Globus pallidus (tissue), 1 donor: ENCODE data around the gene CASZ1.

Experiments
- DNase-seq: peaks from one replicate; pipeline ENCODE4 v3.0.0-alpha.2; 2015; ENCODE audit warnings: low spot score

Gene CASZ1

DNA sequence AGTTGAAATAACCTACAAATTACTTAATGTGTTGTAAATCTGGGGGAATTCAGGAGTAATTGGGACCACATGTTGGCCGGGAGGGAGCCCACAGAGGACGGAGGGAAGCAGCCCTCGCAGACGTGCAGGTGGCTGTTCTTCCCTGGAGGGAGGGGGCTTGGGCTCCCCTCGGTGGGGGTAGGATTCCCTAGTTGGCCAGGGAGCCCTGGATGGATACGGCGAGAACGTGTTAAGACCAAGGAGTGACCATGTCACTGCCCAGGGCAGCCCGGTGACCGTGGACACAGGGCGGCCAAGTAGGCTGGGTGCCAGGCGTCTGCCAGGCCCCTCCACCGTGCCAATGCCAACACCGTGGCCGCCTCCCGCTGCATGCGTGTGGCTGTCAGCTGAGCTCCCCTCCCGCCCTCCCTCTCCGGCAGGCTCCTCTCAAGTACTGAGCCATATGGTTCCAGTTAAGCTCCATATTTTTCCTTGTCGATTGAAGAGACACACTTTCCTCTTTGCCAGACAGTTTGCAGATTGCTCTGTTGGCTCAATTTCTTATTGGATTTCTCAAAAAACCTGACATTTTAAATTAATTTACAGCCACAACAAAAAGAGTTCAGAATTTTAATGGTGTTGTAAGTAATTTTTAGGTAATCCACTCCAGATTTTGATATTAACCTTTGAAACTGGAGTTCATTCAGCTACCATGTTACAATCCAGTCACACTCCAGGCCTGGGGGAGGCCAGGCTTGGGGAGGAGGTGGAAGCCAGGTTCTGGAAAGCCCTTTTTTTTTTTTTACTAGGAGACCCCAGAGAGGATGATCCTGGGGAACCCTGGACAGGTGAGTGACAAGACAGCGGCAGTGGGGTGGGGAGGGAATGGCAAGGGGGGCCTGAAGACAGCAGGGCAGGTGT lies 71.2 kb downstream of the CASZ1 start:
- DNase-seq, result no peak

DNA sequence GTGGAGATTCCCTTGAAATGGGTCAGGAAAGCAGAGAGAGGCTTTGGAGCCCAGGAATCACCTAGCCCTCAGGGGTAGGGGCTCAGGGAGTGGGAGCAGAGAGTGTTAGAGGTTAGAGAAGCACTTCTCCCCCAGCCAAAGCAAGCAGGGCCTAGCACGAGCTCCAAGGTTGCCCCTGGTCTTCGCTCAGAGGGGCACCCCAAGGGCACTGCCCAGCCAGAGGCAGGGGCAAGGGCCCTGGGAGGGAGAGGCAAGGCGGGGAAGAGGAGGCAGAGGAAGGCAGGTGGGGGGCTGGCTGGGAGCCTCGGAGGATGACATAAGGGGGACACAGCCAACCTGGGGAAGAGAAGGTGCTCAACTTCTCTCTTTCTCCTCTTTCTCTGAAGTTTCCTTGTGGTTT lies 71.9 kb downstream of the CASZ1 start:
- no peak for DNase-seq

DNA sequence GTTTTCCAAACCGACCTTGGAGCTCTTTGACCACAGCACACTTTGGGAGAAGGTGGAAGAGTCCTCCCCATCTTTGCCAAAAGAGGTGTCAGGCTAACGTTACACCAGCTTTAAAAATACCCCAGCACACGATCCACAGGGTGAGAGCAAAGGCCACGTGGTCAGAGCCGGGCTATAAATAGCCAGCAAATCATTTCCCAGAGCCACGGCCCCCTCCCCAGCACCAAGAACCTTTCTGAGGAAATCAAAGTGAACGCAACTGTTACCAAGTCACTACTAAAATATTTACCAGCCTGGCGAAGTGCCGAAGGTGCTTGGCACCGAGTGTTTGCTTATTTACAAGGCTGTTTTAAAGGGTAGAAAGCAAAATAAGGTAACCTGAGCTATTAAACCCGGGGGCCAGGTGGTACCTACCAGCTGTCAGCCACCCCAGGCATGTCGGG lies 72.4 kb downstream of the CASZ1 start:
- DNase-seq, result no peak

DNA sequence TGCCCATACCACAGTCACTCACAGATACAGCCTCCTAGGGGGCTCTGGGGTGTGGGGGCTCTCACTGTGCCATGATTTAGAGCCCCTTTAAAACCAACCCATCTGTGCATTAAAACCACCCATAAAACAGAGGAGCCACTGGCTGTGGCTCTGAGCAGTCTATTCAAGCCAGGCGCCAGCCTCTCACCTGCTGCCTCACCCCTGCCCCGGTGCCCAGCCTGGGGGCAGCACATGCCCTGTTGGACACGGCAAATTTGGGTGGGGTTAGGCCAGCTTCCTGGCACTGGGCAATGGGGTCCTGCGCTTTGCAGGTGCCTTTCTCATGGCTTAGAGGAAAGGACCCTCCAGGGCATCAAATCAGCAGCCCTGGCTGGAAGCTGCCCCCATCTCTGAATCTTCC lies 73.1 kb downstream of the CASZ1 start:
- DNase-seq, result no peak

DNA sequence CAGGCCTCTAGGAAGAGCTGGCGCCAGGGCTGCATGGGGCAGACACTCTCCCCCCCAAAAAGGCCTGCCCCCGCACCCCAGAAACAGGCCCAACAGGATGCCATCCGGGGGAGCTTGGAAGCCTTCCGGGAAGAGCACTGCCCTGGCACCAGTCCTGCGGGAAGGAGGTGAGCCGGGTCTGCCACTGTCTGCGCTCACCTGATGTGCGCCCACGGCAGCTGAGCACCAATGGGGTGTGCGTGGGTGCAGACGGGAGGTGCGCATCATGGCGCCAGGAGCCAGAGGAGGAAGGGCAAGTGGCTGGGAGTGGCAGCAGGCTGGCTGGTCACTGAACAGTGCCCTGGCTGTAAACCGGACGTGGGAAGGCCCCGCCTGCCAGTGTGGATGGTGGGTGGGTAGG lies 73.6 kb downstream of the CASZ1 start:
- DNase-seq, result no peak

DNA sequence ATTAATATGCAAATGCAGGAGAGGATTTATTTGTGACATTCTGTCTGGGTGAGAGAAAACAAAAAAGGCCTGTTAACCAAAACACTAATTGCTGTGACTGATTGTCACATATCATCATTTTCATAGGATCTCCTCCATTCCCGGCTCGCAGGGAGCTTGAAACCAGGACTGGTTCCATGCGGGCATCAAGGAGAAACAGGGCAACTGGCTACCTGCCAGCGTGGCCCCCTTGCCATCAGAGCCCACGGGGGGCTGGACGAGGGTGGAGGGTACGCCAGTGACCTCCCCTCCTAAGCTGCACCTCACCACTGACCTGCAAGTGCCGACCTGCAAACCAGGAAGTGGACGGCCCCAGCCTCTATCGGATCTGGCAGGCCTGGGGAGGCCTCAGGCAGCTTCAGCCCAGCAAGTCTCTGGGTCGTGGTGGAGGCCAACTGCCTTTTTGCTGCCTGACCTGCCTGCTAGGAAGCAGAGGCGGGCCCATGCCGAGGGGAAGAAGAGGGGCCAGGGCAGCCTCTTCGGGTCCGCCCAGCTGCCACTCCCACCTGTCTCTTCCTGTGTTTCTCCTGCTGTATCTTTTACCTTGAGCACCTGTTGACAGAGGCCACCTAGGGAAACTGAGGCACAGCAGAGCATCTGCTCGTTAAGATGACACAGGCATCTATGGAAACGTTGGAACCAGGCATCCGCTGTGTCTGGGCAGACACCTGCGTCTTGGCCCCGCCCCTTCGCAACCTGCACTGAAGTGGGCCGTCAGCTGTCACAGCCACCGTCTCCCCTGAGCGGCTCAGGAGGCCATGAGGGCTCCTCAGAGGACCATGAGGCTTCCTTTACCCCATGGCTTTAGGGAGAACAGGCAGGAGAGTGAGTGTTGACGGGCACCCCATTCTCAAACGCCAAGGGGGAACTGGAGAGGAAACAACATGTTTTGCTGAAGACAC lies 74.8 kb downstream of the CASZ1 start:
- no peak for DNase-seq

DNA sequence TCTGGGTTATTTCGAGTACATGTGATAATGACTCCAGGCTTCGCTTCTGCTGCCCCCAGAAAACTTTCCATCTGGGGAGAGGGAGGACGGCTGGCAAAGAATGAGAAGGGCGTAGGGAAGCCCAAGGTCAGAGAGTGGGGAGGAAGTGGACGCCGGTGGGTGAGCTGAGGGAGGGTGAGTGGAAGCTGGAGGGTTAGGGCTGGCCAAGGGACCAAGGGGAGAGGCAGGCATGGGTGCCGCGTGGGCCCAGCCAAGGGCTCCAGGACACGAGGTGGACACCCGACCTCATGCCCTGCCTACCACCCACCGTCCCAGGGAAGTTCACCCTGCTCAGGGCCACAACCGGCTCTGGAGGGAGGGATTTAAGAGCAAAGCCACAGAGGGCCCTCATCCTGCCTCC lies 75.8 kb downstream of the CASZ1 start:
- DNase-seq, result no peak

DNA sequence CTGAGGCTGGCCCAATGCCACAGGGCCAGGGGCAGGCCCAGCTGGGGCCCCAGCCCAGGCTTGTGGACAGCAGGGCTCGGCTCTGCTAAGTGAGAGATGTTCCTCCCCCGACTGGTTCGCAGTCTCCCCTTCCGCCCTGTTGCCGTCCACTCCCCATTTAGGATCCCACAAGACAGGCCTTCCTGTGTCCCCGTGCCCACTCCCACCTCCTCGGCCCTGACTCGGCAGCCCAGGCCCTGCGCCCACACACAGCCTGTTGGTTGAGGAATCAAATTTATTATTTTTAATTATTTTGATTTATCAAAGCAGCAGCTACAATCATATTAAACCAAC lies 78.4 kb downstream of the CASZ1 start:
- DNase-seq, result no peak

DNA sequence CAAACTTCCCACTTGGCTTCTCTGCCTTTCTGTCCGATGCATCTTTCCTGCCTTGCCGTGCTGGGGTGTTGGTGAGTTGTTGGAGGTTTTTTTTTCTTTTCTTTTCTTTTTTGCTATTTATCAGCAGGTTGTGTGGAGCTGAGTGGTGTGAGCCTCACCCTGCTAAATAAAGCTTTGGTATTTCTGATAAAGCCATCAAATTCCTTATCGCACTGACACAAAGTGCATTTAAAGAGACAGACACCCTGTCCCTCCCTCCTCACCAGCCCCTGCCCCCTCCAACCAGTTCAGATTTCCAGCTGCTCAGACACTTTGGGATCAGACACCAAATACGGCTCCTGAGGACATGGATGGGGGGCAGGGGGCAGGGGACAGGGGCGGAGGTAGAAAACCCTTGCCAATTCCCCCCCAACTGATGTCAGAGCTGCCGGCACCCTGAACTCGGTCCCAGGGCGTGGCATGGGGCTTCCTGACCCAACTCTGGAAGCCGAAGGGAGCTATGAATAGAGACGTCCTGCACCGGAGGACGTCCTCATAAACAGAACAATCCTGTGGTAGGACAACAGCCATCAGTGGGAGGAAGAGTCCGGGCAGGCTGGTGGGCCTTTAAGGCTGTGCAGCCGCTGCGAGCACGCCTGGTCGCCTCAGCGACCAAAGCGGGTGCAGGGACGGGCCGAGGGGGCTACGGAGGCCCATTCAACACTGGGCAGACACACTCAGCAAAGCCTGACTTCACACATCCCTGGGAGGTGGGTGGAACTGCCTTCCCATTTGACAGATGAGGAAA lies 79.0 kb downstream of the CASZ1 start:
- no peak for DNase-seq

DNA sequence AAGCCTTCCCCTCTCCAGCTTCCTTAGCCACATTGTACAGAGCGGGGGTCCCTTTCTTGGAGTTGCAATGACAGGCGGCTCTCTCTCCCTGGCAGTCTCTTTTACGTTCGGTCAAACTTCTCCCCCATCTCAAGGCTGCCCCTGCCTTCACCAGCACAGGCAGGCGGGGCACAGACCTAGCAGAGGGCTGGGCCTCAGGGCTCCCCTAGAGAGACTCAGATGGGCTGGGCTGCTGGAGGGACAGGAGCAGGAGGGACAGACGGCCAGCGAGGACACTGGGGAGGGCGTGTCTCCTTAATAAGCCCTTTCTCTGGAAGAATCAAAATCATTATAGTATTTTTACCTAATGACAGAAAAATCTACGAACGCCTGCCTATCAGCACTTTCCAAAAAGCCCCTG lies 79.6 kb downstream of the CASZ1 start:
- no peak for DNase-seq

DNA sequence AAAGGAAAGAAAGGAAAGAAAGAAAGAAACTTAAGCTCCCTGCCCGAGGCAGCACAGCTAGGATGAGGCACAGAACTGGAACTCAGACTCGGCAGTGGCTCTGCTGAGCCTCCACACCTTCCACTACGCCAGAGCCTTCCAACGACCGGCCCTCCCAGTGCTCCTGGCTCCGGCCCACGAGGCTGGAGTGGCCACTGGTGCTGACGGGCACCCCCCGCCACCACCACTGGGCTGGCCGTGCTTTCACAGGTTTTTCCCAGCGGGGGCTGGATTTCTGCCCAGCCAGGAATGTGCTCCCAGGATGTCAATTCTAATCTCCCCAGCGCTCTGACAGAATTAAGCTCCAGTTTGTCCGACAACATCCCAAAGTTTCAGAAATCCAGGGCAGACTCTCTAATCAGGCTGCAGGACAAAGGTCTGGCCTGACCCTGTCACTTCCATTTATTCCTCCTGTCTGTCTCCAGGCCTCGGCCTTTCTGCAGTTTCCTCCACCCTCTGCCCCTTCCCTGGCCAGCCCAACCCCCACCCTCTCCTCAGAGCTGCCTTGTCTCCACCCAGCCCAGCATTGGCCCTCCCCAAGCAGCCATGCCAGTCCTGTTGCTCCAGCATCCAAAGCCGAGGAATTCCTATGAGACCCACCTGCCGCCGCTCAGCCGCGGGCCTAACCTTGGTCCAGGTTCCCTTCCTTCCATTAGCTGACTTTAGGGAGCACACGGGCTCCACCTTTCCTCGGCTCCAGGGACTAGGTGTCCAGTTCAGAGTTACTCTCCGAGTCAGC lies 81.9 kb downstream of the CASZ1 start:
- DNase-seq, result no peak

DNA sequence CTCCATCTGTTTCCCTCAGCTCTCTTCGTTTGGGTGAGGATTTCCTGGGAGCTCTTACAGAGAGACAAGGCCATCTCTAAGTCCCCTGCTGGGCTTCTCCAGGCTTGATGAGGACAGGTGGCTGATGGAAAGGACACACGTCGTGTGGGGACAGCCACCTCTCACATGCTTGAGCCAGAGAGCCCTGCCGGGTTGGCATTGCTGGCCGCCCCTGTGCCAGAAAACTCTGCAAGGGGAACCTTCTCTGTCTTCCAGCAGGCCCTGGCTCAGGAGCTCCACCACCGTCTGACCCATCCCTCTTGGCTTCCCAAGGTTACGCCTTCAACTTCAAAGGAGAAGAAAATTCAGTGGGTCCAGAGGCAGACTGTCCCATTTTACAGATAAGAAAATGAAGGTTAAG lies 82.8 kb downstream of the CASZ1 start:
- DNase-seq, result no peak

DNA sequence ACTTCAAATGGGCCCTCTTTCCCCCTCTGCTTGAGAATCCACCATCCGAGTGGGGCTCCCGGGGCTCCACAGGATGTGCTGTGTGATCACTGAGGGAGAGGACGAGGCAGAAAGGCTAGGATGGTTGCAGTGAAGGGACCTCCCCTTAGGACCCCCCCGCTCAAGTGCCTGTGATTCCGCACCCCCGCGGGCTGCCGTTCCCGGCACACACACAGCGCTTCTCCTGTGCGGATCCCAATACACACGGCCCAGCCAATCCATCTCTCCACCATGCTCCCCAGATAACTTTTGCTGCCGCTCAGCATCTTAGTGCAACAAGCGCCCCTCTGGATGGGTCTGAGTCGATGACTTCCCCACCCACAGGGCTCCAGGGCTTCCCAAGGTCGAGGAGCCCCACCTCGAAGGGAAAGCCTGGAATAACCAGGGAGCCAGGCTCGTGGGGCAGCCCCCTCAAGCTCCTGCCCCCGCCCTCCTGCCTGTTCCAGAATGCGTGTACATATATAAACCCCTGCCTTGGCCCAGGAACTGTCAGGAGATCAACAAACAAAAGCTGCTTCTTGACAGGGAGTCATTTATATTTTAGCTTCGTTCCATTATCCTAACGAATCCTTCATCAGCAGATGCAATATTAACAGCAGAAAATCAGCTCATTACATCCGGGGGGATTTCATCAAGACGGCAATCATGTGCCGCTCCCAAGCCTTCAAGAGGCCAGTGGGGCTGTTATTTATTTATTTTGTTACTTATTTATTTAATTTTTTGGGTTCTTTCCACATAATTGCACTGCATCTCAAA lies 83.7 kb downstream of the CASZ1 start:
- no peak for DNase-seq

DNA sequence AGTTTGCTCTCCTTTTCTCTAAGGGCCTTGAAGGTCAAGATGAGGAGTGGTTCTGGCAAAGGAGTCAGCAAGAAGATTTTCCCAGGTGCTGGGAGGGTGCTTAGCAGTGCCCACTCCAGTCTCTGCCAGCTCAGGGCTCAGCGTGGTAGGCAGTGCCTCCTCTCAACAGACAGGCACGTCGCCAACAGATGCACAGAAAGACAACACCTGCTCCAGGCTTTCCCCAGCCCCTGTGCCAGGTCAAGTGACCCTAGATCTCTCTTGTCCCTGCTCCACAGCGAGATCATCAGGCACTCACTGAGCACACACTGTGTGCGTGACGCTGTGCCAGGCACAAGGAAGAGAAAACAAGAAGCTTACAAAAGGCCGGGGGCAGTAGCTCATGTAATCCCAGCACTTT lies 86.0 kb downstream of the CASZ1 start:
- DNase-seq, result no peak

DNA sequence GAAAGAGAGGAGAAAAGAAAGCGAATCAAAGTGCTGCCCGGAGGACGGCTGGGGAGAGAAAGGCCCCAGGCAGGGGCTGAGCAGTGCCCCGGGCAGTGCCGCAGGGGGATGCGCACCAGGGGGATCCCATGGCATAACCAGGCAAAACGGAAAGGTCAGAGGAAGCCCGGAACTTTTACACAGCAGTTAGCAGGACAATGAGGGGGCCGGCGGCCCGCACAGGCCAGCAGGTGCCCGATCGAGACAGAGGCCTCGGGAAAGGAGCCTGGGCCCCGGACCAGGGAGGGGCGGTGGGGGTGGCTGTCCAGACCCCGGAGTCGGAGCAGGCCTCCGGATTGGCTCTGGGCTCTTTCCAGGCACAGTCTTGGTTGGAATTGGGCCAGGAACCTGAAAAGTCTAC lies 86.8 kb downstream of the CASZ1 start:
- DNase-seq, result no peak

DNA sequence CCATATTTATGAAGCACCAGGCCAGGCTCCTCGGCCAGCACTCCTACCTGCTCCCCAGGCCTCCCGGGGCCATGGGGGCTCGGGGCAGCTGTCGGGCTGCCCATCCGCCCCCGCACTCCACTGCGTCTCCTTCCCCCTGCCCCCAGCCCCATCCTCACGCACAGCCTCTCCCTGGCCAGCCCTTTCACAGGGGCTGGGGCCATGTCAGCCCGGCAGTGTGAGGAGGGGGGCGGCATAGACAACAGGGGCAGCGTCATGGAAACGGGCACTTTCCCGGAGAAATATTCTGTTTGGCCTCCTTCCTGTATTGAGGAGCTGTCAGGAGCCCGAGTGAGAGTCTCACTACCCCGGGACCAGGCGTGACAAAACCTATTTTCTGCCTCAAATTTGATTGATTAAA lies 87.3 kb downstream of the CASZ1 start:
- DNase-seq, result no peak

DNA sequence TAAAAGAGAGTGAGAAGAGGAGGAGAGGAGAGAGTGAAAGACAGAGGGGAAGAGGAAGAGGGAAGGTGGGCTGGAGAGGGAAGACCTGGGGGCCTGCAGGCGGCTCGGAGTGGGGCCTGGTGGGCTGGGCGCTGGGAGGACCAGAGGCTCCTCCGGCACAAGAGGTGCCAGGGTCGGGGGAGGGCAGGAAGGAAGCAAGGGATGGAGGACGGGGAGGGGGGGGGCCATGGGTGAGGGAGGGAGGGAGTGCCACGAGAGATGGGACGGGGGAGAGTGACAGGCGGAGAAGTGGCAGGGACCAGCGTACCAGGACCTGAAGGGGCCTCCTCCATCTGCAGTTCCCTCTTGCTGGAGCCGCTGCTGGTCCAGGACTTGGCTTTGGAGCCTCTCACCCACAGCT lies 87.7 kb downstream of the CASZ1 start:
- DNase-seq, result no peak

DNA sequence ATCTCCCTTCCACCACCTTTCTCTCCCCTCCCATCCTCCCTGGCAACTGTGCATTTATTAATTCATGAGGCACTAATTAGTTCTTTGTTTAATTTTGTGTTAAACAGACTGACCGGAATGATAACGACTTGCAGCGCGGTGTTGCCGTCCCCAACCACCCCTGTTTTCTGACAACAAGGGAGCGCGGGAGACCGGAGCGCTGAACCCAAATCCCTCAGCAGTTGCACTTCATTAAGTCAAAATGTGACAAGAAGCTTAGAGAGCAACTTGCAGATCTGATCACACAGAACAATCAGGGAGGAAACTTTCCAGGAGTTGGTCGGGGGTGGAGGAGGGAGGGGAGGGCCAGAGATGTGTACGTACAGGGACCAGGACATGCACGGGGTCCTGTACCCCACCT lies 89.2 kb downstream of the CASZ1 start:
- no peak for DNase-seq

DNA sequence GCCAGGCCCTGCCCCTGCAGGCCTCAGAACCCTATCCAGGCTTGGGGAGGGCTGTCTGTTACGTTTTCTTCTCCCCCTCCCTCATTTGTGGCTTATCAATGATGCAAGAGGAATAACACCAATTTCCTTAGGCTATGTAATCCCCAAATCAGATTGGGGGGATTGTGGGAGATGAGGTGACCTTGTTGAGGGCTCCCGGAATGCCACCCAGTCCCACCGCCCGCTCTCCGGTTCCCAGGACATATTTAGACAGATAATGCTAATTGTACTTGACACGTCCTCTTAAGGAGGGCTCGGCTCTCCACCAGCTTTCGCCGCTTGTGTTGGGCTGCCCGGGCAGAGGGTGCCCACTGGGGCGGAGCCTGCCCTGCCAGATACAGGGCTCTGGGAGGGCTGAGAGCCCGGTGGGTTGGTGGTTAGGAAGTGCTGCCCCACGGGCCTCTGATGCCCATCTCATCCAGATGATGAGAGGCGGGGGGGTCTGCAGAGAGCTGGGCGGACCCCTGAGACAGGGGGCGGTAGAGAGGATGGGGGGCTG lies 90.0 kb downstream of the CASZ1 start:
- no peak for DNase-seq

DNA sequence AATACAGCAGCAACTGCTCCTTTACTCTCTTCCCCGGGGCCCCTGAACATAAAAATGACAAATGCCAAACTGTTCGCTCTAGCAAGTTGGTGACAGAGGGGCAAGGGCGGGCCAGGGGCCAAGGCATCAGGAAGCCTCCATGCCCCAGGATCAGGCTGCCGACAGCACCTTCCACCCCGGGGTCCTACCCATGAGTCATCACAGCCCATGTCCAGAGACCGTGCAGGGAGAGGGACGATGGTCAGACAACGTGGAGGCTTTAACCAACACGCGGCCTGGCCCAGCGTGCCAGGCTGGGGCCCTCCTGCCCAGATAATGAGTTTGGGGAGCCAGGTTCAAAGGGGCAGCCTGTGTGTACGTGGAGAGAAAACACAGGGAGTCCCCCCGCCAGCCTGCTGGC lies 90.5 kb downstream of the CASZ1 start:
- DNase-seq, result no peak
